ENCODE data around the gene ACAD10. TPM values are rescaled to one million over a fixed set of nuclear protein-coding genes. Genes with fewer than 3 reads are reported as not detected.

ACAD10 gene
- total and polyA plus RNA-seq, 2 donors from 2014 or later = 33.7 to 47.0 TPM

DNA sequence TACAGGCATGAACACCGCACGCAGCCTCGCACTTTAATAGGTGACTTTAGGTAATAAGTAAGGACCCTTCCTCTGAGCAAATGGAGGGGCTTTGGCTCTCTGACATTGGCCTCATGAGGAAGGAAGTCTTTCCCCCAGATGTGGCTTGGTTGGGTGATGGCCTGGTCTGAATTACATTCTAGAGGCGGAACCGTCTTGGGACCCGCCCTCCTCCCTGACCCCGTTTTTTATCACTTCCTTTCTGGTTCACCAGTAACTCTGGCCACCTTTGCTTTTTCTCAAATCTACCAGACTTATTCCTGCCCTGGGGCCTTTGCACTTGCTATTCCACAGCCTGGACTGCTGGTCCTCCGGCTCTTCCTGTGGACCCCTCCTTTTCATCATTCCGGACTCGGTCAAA lies 94.3 kb downstream of the ACAD10 start:
- H3K36me3 ChIP-seq (ENCODE audit: control insufficient read depth in 2 of 3, insufficient read depth in 3 of 3, low read length in 3 of 3) = peaks cover 0 to 34% (median 17%) of the 10 kb centered on the region in 3 donors
- TF ChIP-seq, protein P1, sequence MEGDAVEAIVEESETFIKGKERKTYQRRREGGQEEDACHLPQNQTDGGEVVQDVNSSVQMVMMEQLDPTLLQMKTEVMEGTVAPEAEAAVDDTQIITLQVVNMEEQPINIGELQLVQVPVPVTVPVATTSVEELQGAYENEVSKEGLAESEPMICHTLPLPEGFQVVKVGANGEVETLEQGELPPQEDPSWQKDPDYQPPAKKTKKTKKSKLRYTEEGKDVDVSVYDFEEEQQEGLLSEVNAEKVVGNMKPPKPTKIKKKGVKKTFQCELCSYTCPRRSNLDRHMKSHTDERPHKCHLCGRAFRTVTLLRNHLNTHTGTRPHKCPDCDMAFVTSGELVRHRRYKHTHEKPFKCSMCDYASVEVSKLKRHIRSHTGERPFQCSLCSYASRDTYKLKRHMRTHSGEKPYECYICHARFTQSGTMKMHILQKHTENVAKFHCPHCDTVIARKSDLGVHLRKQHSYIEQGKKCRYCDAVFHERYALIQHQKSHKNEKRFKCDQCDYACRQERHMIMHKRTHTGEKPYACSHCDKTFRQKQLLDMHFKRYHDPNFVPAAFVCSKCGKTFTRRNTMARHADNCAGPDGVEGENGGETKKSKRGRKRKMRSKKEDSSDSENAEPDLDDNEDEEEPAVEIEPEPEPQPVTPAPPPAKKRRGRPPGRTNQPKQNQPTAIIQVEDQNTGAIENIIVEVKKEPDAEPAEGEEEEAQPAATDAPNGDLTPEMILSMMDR (IDR thresholded peaks at IDR 0.05; ENCODE audit: borderline replicate concordance, extremely low read depth, insufficient read depth) = no peak
- no peaks in the 10 kb centered on the region for H3K27me3 ChIP-seq (ENCODE audit: control insufficient read depth, insufficient read depth, low read length)
- intact Hi-C loops (cut with DNase I) = no loop called here
- FAIRE-seq (no peak), DNase-seq (no peak)
- H3K4me3 ChIP-seq (ENCODE audit: low read length in 3 of 3) = no peak overlapping the region
- peaks cover 0 to 4% (median 0%) of the 10 kb centered on the region in 3 donors for H3K9me3 ChIP-seq (ENCODE audit: control insufficient read depth in 2 of 3, insufficient read depth in 1 of 3, low read length in 3 of 3)
- H3K27ac ChIP-seq (ENCODE audit: low read depth in 2 of 2, low read length in 2 of 2) = peak overlapping the region; percentile 34 to 51
- no peak overlapping the region for H3K9ac ChIP-seq (ENCODE audit: low read length in 3 of 3)
- peaks cover 2 to 33% (median 24%) of the 10 kb centered on the region in 3 donors for H3K4me1 ChIP-seq (ENCODE audit: control insufficient read depth in 2 of 3, insufficient read depth in 2 of 3, low read depth in 1 of 3, low read length in 3 of 3)

DNA sequence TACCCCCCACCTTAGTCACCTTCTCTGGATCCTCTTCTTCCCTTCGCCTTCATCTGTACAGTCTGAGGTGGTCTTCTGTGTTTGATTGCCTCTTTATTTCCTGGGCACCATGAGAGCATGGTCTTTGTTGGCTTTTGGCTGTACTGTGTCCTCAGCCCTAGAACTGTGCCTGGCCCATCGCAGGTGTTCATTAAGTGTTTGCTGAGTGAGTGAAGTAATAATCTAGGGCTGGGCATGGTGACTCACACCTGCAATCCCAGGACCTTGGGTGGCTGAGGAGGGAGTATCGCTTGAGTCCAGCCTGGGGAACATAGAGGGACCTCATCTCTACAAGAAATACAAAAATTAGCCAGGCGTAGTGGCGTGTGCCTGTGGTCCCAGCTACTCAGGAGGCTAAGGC lies 94.8 kb downstream of the ACAD10 start:
- Histone ChIP-seq H3K36me3 (ENCODE audit: control insufficient read depth in 2 of 3, insufficient read depth in 3 of 3, low read length in 3 of 3) (peaks cover 0 to 37% (median 20%) of the 10 kb centered on the region in 3 donors), H3K4me3 (ENCODE audit: low read length in 3 of 3) (no peak overlapping the region), H3K9ac (ENCODE audit: low read length in 3 of 3) (no peak overlapping the region), H3K9me3 (ENCODE audit: control insufficient read depth in 2 of 3, insufficient read depth in 1 of 3, low read length in 3 of 3) (peaks cover 0 to 4% (median 0%) of the 10 kb centered on the region in 3 donors), H3K27ac (ENCODE audit: low read depth in 2 of 2, low read length in 2 of 2) (peak overlapping the region; percentile 34 to 51), H3K4me1 (ENCODE audit: control insufficient read depth in 2 of 3, insufficient read depth in 2 of 3, low read depth in 1 of 3, low read length in 3 of 3) (peaks cover 2 to 29% (median 20%) of the 10 kb centered on the region in 3 donors), H3K27me3 (ENCODE audit: control insufficient read depth, insufficient read depth, low read length) (no peaks in the 10 kb centered on the region)
- FAIRE-seq (no peak), DNase-seq (no peak)
- intact Hi-C loops (cut with DNase I) = no loop called here
- TF ChIP-seq, protein P1 (IDR thresholded peaks at IDR 0.05; ENCODE audit: borderline replicate concordance, extremely low read depth, insufficient read depth) = no peak

DNA sequence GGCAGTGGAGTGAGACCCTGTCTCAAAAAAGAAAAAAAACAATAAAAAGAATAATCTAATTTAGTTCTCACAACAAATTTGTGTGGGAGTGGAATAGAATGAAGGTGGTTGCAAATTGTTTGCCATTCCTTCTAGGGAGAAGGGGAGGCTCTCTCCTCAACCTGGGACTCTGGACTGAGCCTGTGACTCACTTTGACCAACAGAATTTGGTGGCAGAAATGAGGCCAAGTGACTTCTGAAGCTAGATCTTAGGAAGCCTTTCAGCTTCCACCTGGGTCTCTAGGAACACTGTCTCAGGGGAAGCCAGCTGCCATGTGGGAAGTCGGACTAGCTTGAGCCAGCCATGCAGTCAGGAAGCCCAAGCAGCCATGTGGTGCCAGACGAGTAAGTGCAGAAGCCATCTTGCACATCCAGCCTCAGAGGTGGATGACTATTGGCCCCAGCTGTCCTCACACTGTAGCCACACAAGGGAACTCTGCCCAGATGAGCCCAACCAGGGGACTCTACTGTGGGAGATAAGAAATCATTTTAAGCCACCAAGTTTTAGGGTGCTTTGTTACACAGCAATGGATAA lies 95.3 kb downstream of the ACAD10 start:
- H3K27me3 ChIP-seq (ENCODE audit: control insufficient read depth, insufficient read depth, low read length) = no peaks in the 10 kb centered on the region
- TF ChIP-seq, protein P1 (IDR thresholded peaks at IDR 0.05; ENCODE audit: borderline replicate concordance, extremely low read depth, insufficient read depth) = no peak
- FAIRE-seq (no peak), DNase-seq (no peak)
- no peak overlapping the region for H3K4me3 ChIP-seq (ENCODE audit: low read length in 3 of 3)
- H3K9me3 ChIP-seq (ENCODE audit: control insufficient read depth in 2 of 3, insufficient read depth in 1 of 3, low read length in 3 of 3) = peaks cover 0 to 4% (median 0%) of the 10 kb centered on the region in 3 donors
- H3K27ac ChIP-seq (ENCODE audit: low read depth in 2 of 2, low read length in 2 of 2) = peak overlapping the region in 1 of 2 donors; percentile 35
- H3K9ac ChIP-seq (ENCODE audit: low read length in 3 of 3) = no peak overlapping the region
- intact Hi-C loops (cut with DNase I) = no loop called here
- H3K4me1 ChIP-seq (ENCODE audit: control insufficient read depth in 2 of 3, insufficient read depth in 2 of 3, low read depth in 1 of 3, low read length in 3 of 3) = peaks cover 2 to 24% (median 15%) of the 10 kb centered on the region in 3 donors
- peaks cover 0 to 41% (median 21%) of the 10 kb centered on the region in 3 donors for H3K36me3 ChIP-seq (ENCODE audit: control insufficient read depth in 2 of 3, insufficient read depth in 3 of 3, low read length in 3 of 3)
